Measurements from ENCODE around the gene URI1.

Gene URI1

DNA sequence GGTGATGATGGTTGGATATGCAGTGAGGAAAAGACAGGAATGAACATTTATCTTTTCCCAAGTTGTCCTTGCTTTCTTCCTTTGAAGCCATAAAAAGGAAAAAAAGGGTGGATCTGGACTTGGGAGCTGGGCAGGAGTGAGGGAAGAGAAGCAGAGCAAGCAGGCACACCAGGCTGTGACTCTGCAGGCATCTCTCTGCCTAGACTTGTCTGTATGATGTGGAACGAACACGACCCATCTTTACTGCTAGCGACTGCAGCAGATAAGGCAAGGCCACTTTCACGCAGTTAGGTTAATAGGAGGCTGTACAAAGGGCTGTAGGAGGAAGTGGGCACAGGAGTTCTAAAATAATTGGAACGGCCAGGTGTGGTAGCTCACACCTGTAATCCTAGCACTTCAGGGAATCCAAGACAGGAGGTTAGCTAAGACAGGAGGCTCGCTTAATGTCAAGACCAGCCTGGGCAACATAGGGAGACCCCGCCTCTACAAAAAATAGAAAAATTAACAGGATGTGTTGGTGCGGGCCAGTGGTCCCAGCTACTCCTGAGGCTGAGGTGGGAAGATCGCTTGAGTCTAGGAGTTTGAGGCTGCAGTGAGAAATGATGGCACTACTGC lies 961 bp upstream of the URI1 start:
- H3K4me3 ChIP-seq (ENCODE audit: control insufficient read depth, low read depth, low read length): no peak overlapping the region
- DNase-seq (ENCODE audit: low read depth): no peak
- TF ChIP-seq, protein P1, sequence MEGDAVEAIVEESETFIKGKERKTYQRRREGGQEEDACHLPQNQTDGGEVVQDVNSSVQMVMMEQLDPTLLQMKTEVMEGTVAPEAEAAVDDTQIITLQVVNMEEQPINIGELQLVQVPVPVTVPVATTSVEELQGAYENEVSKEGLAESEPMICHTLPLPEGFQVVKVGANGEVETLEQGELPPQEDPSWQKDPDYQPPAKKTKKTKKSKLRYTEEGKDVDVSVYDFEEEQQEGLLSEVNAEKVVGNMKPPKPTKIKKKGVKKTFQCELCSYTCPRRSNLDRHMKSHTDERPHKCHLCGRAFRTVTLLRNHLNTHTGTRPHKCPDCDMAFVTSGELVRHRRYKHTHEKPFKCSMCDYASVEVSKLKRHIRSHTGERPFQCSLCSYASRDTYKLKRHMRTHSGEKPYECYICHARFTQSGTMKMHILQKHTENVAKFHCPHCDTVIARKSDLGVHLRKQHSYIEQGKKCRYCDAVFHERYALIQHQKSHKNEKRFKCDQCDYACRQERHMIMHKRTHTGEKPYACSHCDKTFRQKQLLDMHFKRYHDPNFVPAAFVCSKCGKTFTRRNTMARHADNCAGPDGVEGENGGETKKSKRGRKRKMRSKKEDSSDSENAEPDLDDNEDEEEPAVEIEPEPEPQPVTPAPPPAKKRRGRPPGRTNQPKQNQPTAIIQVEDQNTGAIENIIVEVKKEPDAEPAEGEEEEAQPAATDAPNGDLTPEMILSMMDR (conservative IDR thresholded peaks at IDR 0.05; ENCODE audit: control insufficient read depth, insufficient read depth, low read depth, low read length): no peak

DNA sequence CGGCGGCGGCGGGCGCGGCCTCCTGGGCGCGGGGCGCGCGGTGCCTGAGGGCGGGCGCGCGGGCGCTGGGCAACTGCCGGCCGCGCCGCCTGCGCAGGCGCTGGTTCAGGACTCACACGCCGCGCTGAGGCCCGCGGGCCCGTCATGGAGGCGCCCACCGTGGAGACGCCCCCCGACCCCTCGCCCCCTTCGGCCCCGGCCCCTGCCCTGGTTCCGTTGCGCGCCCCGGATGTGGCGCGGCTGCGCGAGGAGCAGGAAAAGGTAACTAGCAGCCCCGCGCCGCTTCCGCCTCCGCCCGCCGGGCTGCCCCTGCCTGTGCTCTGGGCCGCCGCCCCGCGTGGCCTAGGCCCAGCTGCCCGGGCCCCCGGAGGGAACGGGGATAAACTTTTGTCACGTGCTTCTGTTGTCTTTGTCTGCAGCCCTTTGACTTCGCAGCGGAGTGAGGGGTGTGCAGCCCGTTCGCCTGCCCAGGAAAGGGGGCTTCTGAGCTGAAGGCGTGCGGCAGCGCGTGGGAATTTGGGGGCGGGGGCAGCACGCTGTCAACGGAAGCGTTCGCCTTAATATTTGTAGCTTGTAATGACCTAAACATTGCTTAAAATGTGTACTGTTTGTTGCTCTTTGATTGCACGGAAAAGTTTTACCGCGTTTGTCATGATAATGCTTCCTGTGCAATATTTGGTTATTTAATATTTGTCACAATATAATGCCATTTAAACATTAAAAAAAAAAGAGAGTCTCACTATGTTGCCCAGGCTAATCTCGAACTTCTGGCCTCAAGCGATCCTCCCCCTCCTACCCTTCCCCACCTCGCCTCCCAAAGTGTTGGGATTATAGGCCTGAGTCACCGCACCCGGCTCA lies 594 bp downstream of the URI1 start:
- DNase-seq (ENCODE audit: low read depth): peak; percentile 22
- TF ChIP-seq, protein P1 (conservative IDR thresholded peaks at IDR 0.05; ENCODE audit: control insufficient read depth, insufficient read depth, low read depth, low read length): no peak
- H3K4me3 ChIP-seq (ENCODE audit: control insufficient read depth, low read depth, low read length): peak overlapping the region; percentile 92

GRCh38 chr19:29943615-29944014 lies 1.6 kb downstream of the URI1 start:
- peak overlapping the region; percentile 92 for H3K4me3 ChIP-seq (ENCODE audit: control insufficient read depth, low read depth, low read length)
- DNase-seq (ENCODE audit: low read depth): peak; percentile 59
- TF ChIP-seq, protein P1 (conservative IDR thresholded peaks at IDR 0.05; ENCODE audit: control insufficient read depth, insufficient read depth, low read depth, low read length): no peak

DNA sequence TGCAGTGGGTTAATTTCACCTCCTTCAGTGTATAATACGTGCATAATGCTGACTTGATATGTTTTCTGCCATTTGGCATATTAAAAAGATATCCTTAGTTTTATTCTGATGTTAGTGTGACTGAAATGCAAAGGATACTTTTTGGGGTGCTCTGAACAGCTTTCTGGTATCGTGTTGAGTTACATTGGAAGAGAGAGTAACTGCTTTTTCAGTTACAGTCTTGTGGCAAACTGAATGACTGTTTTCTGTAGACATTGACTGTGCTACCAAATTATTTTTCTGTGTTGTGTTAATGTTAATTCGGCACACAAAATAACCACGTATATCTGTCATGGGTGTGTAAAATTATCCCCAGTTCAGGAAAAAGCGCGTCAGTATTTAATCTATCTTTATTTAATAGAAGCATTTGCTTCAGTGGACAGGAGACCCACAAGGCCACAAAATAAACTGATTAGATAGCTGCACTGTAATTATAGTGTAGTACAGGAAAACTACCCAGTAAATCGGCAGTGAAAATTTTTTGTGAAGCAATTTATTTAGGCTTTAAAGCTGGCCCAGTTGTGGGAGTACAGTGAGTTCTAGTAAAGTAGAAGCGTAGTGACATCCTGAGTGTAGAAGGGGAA lies 2.5 kb downstream of the URI1 start:
- no peak for DNase-seq (ENCODE audit: low read depth)
- TF ChIP-seq, protein P1 (conservative IDR thresholded peaks at IDR 0.05; ENCODE audit: control insufficient read depth, insufficient read depth, low read depth, low read length): no peak
- no peak overlapping the region for H3K4me3 ChIP-seq (ENCODE audit: control insufficient read depth, low read depth, low read length)

DNA sequence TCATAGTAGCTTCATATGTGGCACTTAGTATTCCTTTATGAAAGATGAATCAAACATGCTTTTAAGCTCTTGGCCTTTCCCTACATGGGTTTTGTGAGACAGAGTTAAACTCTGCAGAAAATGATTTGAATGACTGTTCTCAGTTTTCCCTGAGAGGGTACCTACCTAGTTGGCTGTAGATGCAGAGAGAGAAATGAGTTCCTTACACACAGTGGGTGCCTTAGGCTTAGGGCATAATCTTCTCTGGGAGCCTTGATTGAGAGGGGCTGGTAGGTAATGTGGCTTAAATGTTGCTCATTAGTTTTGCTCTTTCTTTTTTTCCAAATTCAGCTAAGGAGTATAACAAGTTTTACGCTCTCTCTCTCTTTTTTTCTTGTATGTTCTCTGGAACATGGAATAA lies 3.0 kb downstream of the URI1 start:
- TF ChIP-seq, protein P1 (conservative IDR thresholded peaks at IDR 0.05; ENCODE audit: control insufficient read depth, insufficient read depth, low read depth, low read length): no peak
- no peak for DNase-seq (ENCODE audit: low read depth)
- no peak overlapping the region for H3K4me3 ChIP-seq (ENCODE audit: control insufficient read depth, low read depth, low read length)

DNA sequence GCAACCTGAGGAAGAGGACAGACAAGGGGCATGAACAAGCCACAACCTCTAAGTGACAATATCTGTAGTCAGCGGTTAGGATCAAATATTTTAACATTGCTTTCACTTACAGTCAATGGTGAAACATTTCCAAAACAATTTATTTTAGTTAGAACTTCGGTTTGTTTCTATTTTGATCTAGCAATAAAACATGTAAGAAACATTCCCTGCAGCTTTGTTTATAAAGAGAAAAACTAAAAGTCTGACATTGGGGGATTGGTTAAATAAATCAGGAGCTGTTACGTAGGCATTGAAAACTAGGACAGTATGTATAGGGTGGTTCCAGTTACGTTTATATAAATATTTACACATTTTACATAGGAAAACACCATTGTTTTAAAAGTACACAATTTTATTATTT lies 3.4 kb downstream of the URI1 start:
- TF ChIP-seq, protein P1 (conservative IDR thresholded peaks at IDR 0.05; ENCODE audit: control insufficient read depth, insufficient read depth, low read depth, low read length): no peak
- no peak overlapping the region for H3K4me3 ChIP-seq (ENCODE audit: control insufficient read depth, low read depth, low read length)
- DNase-seq (ENCODE audit: low read depth): no peak

Data from fibroblast of mammary gland (primary cell).